Right hindlimb (tissue), 1 donor: ENCODE measurements around the gene CMYA5.
A peak's percentile ranks its signal among the peaks of the same experiment; 100 is the strongest.
"Not testable (repeated sequence)": the region's sequence is repeated elsewhere in the genome, so short reads cannot be mapped to it uniquely, and the experiment has no call there.

Experiments used
- DNase-seq: peaks from one replicate; pipeline ENCODE4 v3.0.0-alpha.2; 2018

The CMYA5 gene

GRCh38 chr5:79750611-79751510 is 61.2 kb downstream of the CMYA5 start:
- DNase-seq = no peak

GRCh38 chr5:79753092-79753491 is 63.5 kb downstream of the CMYA5 start:
- DNase-seq = no peak

GRCh38 chr5:79753877-79754645 is 64.4 kb downstream of the CMYA5 start:
- DNase-seq = no peak

- no peak for DNase-seq
Observed at GRCh38 chr5:79754865-79755555, 65.4 kb downstream of the CMYA5 start.

GRCh38 chr5:79756076-79756475 is 66.4 kb downstream of the CMYA5 start:
- DNase-seq = no peak

GRCh38 chr5:79759436-79759835 is 69.8 kb downstream of the CMYA5 start:
- DNase-seq = peak; percentile 35

- no peak for DNase-seq
Observed at GRCh38 chr5:79759848-79760247, 70.2 kb downstream of the CMYA5 start.

GRCh38 chr5:79762929-79763328 is 73.3 kb downstream of the CMYA5 start:
- no peak for DNase-seq

- DNase-seq = not testable (repeated sequence)
Observed at GRCh38 chr5:79764147-79764546, 74.5 kb downstream of the CMYA5 start.

- DNase-seq = no peak
Observed at GRCh38 chr5:79771387-79771786, 81.8 kb downstream of the CMYA5 start.

GRCh38 chr5:79772651-79773050 is 83.0 kb downstream of the CMYA5 start:
- DNase-seq = no peak

GRCh38 chr5:79773612-79774011 is 84.0 kb downstream of the CMYA5 start:
- DNase-seq = no peak

- no peak for DNase-seq
Observed at GRCh38 chr5:79774171-79774854, 84.7 kb downstream of the CMYA5 start.

- no peak for DNase-seq
Observed at GRCh38 chr5:79774855-79775237, 85.2 kb downstream of the CMYA5 start.

- not testable (repeated sequence) for DNase-seq
Observed at GRCh38 chr5:79784741-79785140, 95.1 kb downstream of the CMYA5 start.

- DNase-seq = no peak
Observed at GRCh38 chr5:79785983-79786382, 96.3 kb downstream of the CMYA5 start.

GRCh38 chr5:79787448-79787847 is 97.8 kb downstream of the CMYA5 start:
- no peak for DNase-seq

- no peak for DNase-seq
Observed at GRCh38 chr5:79791843-79792242, 102.2 kb downstream of the CMYA5 start.

- DNase-seq = no peak
Observed at GRCh38 chr5:79792463-79792862, 102.8 kb downstream of the CMYA5 start.

- no peak for DNase-seq
Observed at GRCh38 chr5:79793304-79793703, 103.7 kb downstream of the CMYA5 start.

GRCh38 chr5:79793722-79794121 is 104.1 kb downstream of the CMYA5 start:
- DNase-seq = no peak

- DNase-seq = no peak
Observed at GRCh38 chr5:79794347-79794746, 104.7 kb downstream of the CMYA5 start.
